HG03575 (cell line): ENCODE results near the gene KIRREL1.

Experiments
- ATAC-seq: cut with Tn5 transposase; IDR thresholded peaks from one replicate; pipeline ENCODE4 v1.9.1; 2021; ENCODE audit not compliant: unreplicated experiment, insufficient number of reproducible peaks, low FRiP score; ENCODE audit errors: extremely low read depth

The KIRREL1 gene

GRCh38 chr1:158053276-158053675 lies 59.8 kb downstream of the KIRREL1 start:
- ATAC-seq = no peak

GRCh38 chr1:158054721-158055120 lies 61.3 kb downstream of the KIRREL1 start:
- no peak for ATAC-seq

- ATAC-seq = no peak
Observed at GRCh38 chr1:158055854-158056253, 62.4 kb downstream of the KIRREL1 start.

- no peak for ATAC-seq
Observed at GRCh38 chr1:158056498-158056897, 63.1 kb downstream of the KIRREL1 start.

GRCh38 chr1:158058237-158058985 lies 65.0 kb downstream of the KIRREL1 start:
- no peak for ATAC-seq

DNA sequence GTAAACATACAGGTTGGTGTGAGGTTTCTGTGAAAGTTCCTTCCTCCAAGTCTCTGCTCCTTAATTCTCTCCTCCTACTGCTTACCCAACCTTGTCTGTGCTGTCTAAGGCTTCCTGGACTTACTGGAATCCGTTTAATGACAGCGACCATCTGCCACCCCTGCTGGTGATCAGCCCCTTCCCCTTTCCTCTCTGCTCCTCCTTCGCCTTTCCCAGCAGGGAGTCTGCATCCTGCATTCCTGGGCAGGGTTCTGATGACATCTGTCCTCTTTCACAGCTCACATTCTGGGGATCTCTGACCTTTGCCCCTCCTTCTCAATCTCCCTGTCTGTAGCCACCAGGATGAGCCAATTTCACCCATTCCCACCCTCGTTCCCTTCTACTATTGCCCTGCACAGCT lies 66.5 kb downstream of the KIRREL1 start:
- no peak for ATAC-seq

DNA sequence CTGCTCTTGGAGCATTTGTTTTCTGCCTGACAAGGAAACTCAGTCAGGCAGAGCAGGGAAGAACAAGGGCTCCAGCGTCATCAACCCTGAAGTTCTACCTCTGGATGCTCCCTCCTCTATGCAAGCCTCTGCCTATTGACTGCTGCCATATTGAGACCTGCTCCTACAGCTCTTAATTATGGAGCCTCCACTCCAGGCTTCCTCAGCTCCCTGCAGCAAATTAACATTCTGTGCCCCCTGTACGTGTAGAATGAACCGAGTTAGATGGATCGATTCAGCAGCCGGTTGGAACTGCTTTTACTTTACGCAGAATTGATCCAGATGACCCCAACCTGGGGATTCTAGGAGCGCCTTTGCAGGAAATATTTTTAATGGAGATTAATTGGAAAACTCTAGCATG lies 68.7 kb downstream of the KIRREL1 start:
- no peak for ATAC-seq

DNA sequence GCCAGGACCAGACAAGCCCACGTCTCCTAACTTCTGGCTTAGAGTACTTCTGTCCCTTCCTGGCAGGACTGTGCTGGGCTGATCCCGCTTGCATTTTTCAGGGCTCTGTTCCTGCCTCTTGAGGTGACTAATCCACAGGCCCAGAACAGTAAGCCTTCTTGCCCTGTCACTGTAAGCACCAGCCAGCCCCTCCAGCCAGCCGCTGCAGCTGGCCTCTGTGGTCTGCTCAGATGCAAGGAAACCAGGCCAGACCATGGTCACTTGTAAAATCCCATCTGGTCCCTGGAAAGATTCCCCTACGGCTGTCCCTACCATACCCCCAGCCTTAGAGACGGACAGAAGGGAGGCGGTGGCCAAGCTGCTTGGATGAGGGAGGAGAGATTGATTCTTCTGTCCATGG lies 74.2 kb downstream of the KIRREL1 start:
- no peak for ATAC-seq

DNA sequence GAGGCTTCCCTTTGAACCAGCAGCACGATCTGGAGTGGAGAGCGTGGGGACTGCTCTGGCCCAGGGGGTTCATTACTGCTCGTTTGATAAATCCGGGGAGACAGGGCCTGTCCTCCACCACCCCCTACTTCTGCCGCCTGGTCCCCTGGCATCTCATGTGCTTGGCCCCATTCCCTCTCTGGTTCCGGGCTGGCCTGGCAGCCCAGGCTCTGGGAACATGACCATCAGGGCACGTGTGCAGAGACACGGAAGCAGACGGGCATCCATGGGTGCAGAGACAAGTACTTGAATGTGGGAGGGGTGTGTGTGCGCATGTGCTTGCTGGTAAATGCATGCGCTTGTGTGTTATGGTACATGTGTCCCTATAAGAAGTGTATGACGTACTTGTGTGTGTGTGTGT lies 75.5 kb downstream of the KIRREL1 start:
- ATAC-seq = no peak

GRCh38 chr1:158071138-158071537 lies 77.7 kb downstream of the KIRREL1 start:
- ATAC-seq = no peak

- no peak for ATAC-seq
Observed at GRCh38 chr1:158075078-158075477, 81.6 kb downstream of the KIRREL1 start.

DNA sequence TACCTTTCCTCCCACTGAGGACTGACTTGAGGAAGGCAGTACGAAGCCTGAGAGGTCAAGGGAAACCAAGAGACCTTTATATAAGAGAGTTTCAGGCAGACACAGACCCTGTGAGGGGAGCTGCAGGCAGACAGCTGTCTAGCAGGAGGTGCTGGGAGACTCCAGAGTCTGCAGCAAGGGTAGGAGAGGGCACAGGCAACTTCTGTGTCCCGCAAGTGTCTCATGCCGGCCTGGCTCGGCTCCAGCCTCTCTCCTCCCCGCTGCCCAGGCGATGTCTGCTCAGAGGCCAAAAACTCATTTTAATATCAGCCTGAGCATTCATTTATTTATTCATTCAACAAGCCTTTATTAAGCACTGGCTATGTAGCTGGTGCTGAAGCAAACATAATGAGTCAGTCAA lies 83.0 kb downstream of the KIRREL1 start:
- ATAC-seq = no peak

DNA sequence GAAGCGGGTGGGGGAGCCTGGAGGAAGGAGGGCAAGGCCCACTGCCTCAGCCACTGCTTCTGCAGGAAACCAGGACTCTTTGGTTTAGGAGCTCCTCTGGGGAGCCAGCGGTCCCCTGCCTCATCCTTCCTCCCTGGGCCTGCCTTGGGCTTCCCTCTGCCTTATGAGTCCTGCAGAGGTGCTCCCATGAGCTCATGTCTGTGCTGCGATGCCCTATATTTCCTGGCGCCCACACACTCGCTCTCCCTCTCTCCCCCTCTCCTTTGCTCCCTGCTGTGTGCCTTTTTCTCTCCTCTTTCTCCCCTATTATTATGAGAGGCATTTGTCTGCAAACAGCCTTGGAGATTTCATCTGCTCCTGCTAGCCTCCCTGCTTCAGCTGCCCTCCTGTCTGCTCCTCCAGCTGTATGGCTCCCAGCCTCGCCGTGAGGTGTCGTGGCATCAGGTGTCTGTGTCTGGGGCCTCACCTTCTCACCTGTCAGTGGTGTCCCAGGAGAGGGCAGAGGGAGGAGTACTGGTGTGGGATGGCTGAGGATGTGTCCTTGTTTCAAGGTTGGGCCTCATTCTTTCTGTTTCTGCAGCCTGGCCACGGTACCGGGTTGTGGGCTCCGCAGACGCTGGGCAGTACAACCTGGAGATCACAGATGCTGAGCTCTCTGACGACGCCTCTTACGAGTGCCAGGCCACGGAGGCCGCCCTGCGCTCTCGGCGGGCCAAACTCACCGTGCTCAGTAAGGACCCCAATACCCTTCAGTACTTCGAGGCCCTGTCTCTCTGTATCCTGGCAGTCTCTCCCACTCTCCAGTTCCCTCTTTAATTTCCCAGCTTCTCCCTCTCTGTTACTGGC lies 84.2 kb downstream of the KIRREL1 start:
- no peak for ATAC-seq

DNA sequence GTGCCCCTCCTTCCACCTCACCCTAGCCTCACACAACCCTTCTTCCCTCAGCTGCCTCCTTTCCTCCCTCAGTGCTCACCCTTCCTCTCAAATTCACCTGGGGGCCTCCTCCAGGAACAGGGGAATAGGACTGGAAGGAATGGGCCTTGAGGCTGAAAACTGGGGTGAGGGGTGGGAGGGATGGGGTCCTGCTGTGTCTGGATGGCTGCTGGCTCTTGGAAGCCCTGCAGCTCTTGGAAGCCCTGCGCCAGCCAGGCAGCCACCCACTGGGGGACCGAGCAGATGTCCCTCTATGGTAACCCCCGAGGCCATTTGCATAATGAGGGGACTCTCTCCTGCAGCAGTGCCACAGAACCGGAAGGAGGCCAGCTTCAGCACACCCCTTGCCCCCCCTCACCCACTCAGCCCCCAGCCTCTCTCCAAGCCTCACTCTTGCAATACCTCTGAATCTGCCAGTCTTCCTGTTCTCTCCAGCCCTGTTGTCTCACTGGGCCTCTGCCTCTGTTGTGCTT lies 85.2 kb downstream of the KIRREL1 start:
- no peak for ATAC-seq

- no peak for ATAC-seq
Observed at GRCh38 chr1:158080066-158080465, 86.6 kb downstream of the KIRREL1 start.

DNA sequence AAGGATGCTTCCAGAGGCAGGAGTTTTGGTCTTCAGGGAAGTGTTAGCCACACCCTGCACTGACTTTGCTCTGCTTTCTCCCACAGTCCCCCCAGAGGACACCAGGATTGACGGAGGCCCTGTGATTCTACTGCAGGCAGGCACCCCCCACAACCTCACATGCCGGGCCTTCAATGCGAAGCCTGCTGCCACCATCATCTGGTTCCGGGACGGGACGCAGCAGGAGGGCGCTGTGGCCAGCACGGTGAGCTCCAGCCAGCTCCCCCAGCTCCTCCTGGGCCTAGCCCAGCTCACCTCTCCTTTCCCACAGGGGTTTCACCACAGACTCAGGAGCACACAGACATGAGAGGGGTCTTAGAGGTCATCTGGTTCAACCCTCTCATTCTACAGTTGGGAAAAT lies 90.9 kb downstream of the KIRREL1 start:
- no peak for ATAC-seq

DNA sequence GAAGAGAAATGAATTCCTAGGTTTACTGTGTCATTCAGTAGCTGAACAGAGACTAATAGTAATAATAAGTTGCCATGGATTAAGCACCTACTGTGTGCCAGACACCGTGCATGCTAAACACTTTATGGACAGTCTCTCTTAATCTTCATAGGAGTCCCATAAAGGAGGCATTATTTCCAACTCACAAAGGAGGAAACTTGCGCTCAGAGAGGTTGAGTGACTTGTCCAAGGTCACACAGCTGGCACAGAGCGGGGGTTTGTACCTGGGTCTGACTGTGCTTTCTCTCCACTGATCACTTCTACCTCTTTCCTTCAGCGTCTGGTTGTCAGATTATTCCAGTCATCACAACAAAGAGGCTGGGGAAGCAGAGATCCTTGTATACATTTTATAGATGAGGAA lies 91.3 kb downstream of the KIRREL1 start:
- ATAC-seq = no peak

DNA sequence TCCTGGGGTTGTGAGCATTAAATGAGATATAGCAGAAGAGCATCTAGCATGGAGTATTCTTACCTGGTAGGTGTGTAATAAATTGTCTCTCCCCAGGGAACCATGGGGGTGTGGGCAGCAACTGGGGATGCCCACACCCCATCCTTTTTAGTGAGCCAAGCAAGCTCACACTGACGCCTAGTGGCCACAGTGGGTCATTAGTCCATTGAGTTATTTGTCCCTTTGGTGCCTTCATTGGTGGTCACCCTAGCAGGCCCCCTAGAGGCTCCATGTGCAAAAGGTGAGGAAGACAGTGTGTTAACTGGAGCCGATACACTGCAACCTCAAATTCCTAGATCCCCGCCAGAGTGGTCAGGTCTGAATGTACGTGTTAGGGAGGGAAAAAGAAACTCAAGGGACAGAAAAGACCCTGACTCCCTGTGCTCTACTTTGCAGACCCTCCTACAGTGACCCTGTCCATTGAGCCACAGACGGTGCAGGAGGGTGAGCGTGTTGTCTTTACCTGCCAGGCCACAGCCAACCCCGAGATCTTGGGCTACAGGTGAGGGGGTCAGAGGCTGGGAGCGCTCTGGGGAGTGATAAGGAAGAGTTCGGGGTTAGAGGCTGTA lies 94.0 kb downstream of the KIRREL1 start:
- ATAC-seq = no peak

DNA sequence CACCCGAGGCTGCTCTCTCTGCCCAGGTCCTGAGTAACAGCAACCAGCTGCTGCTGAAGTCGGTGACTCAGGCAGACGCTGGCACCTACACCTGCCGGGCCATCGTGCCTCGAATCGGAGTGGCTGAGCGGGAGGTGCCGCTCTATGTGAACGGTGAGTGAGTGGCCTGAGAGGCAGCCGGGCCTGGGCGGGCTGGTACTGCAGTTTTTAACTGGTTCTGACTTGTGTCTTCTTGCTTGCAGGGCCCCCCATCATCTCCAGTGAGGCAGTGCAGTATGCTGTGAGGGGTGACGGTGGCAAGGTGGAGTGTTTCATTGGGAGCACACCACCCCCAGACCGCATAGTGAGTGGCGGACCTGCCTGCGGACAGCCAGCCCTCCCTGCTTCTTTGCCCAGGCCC lies 96.0 kb downstream of the KIRREL1 start:
- ATAC-seq = no peak
